ENCODE measurements around the gene C1orf105.
"Not testable (repeated sequence)": the region's sequence is repeated elsewhere in the genome, so short reads cannot be mapped to it uniquely, and the experiment has no call there.

Gene C1orf105, protein sequence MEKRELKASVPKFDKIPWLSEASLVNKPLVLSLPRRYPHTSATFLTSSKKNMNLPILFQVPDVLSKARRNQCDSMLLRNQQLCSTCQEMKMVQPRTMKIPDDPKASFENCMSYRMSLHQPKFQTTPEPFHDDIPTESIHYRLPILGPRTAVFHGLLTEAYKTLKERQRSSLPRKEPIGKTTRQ

DNA sequence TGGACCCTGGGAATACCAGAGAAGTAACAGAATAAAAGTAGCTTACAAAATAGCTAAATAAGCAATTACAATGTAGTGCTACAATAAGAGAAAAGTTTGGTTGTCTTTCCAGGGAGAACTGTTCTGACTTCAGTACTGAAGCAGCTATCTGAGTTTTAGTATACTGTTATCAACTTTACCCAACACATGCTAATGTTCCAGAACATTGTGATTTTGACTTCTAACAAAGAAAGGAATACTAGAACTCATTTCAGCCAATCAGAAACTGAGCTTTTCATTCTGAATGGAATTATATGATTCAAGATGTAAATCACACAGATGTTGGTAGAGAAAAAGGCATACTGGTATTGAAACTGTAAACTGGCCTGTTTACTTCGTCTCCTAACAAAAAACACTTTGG, at the start of gene C1orf105:
TSS of gene C1orf105 (plus strand) at position 301 of the 400 bp plus-strand sequence. CDS start 201 bp downstream, outside the sequence.
- no peak for DNase-seq (ENCODE audit: low read depth)

DNA sequence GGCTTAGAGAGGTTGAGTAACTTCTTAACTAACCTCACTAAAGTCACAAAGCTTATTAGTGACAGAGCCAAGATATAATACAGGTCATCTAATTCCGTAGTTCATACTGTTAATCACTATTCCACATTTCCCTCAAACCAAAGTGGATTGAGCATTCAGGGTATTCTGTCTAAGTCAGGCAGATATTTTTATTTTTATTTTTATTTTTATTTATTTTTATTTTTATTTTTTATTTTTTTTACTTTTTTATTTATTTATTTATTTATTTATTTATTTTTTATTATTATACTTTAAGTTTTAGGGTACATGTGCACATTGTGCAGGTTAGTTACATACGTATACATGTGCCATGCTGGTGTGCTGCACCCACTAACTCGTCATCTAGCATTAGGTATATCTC, 48.8 kb upstream of the C1orf105 start:
- DNase-seq (ENCODE audit: low read depth), result not testable (repeated sequence)

DNA sequence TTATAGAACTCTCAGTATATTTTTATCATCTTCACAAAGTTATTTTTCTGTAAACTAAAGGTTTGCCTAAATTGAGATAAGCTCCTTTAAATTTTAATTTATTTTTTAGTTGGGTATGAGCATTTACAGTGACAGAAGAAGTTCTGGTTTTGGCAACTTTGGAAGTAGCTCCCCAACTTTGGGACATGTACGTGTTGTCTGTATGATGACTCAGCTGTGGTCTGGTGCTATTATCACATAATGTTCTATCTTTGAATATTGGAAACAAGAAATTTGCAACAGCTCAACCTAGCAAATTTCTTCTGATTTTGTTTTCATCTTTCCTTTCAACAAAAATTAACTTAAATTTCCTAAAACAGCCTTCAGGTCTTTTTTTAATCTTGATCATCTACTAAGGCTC, 46.6 kb upstream of the C1orf105 start:
- peak; percentile 67 for DNase-seq (ENCODE audit: low read depth)

- no peak for DNase-seq (ENCODE audit: low read depth)
These were observed 45.3 kb upstream of the C1orf105 start for GRCh38 chr1:172375211-172375631.

DNA sequence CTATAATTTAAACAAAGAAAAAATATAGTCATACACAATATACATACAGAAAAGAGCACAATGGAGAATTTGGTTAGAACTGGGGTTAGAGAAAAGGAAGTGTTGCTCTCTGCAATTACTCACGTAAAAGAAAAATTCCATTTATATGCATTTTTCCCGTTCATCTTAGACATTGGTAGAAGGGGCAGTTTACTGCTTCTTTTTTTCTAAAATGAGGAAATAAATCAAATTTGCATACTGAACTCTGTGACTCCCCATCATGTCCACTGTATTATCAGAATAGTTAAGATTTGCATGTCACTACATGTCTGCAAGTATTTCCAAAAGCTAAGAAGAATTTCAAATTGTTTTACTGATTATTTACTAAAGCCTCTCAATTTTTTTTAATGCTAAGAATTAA, 44.1 kb upstream of the C1orf105 start:
- no peak for DNase-seq (ENCODE audit: low read depth)

DNA sequence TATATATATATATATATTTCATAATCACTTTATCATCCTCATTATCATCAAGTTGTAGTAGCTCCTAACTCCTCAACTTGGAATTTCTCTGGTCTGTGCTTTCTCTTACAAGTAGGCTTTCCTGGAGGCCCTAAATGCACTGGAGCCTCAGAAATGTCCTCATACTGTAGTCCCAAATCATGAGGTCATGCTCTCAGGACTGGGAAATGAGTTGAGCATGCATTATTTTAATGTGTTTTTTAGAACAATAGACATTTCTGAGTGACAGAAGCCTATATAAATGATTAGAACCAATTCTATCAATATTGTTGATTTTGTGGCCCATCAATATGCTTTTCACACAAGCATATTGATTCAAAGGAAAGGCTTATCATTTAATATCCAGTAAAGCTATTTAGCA, 42.9 kb upstream of the C1orf105 start:
- no peak for DNase-seq (ENCODE audit: low read depth)

DNA sequence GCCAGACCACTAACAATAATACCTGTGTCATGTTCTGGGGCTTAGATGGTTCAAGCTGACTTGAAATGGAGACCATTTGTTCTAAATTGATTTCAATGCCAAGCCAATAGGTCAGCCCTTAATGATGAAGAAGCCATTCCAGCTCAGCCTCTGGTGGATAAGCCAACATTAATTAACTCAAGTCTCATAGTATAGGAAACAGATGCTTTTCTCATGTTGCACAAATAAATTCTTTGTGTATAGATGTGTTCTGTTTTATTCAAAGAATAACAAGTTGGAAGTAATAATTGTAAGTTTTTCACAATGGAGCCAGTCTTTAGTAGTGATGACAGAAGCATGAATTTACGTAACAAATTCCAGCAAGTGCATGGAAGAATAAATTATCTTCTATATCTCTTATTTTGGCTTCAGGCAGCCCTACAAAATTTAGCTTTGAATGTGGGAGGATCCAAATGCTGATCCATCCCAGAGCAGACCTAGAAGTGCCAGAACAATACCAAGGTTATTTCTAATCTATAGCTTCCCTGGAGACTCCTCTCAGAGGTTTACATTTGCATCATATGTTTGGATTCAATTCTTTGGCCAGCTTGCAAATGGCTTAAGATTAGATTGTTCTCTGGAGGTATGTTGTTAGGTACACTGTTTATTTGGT, 42.2 kb upstream of the C1orf105 start:
- DNase-seq (ENCODE audit: low read depth), result no peak

- no peak for DNase-seq (ENCODE audit: low read depth)
These were observed 39.8 kb upstream of the C1orf105 start for GRCh38 chr1:172380441-172381244.

- DNase-seq (ENCODE audit: low read depth), result no peak
These were observed 38.5 kb upstream of the C1orf105 start for GRCh38 chr1:172381946-172382345.

DNA sequence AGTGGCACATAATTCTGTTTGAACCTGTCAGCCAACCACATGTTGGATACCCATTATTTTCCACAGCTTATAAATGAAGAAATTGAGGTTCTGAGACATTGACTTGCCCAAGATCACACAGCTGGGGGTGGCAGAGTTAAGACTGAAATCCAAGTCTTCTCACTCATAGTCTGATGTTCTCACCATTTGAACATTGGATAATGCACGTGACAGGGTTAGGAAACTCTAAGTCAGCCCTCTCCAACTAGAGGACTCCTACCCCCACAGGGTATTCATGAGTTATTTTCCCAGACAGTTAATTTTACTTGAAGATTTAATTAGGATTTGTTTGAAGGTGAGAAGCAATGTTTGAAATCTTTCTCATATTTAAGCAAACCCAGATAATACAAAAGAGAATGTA, 38.1 kb upstream of the C1orf105 start:
- DNase-seq (ENCODE audit: low read depth), result no peak

DNA sequence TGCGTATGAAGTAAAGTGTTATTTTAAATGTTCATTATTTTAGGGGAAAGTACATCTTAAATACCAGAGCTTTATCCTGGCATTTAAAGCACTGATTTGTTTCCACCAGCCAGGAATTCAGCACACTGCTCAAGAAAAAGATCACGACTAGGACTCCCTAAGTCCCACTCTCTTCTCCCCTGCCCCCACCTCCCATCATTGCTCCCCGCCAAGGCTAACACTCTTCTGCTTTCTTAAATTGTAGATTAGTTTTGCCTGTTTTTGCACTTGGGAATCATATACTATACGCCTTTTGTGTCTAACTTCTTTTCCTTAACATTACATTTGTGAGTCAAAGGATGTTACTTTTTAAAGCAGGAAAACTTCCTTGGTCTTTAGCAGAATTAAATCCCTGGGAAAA, 37.5 kb upstream of the C1orf105 start:
- DNase-seq (ENCODE audit: low read depth), result no peak

- DNase-seq (ENCODE audit: low read depth), result peak; percentile 83
These were observed 36.9 kb upstream of the C1orf105 start for GRCh38 chr1:172383536-172383935.

GRCh38 chr1:172384656-172385055, 35.8 kb upstream of the C1orf105 start:
- no peak for DNase-seq (ENCODE audit: low read depth)

- no peak for DNase-seq (ENCODE audit: low read depth)
These were observed 34.4 kb upstream of the C1orf105 start for GRCh38 chr1:172386046-172386445.

DNA sequence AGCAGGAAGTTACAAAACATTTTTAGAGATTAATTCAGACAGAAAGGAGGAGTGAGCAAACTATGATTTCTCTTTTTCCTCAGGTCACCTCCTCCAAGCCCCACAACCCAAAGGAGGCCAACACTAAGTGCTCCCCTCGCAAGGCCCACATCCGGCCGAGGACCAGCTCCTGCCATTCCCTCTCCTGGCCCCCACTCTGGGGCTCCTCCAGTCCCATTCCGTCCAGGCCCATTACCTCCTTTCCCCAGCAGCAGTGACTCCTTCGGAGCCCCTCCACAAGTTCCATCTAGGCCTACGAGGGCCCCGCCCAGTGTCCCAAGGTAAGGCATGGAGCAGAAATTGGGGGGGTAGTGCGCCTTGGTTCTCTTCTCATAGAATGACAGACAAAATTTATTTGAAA, 32.0 kb upstream of the C1orf105 start:
- no peak for DNase-seq (ENCODE audit: low read depth)

DNA sequence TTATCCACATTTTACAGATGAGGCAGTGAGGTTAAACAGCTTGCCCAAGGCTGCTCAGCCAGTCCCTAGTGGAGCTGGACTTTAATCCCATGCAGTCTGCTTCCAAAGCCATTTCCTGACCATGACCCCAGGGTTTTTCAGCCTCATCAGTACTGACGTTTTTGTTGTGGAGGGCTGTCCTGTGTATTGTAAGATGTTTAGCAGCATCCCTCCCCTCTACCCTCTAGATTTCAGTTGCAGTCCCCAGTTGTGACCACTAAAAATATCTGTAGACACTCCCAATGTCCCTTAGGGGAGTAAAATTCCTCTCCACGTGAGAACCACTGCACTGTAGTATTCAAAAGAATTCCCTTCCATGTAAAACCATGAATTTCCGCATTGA, 30.2 kb upstream of the C1orf105 start:
- DNase-seq (ENCODE audit: low read depth), result no peak

DNA sequence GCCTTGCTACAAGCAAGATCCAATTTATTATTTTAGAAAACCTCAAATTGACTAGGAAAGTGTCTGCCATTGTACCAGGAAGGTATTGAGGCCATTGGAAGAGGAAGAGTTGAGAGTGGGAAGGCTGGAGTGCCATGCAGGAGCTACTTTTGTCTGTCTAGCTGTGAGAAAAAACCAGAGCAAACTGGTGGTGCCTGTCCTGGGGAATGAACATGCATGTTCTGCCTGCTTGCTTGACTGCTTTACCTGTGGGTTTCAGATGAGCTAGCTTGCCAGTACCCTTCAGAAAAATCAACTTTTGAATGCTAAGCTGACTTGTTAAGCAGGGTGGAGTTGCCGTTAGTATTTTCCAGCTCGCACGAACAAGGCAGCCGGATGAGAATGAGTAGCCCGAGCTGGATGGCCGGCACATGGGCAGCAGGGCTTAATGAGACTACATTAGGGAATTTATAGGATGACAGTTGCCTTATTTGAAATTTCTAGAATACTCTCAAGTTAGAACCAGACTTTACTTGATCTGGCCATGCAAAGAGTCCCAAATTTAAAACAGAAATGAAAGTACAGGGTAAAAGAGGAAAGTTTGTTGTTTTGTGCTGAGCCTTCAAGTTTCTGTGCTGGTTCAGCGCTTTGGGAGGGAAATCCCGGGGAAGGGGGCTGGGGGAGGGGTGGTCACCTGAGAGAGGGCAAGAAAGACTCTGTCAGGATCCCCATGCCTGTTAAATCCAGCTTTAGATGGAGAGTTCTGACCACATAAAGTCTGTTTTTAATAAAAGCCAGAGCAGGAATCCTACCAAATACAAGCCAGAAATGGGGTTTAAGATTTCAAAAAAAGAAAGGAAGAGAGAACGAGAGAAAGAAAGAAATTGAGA, 29.6 kb upstream of the C1orf105 start:
- DNase-seq (ENCODE audit: low read depth), result no peak

GRCh38 chr1:172391976-172392375, 28.5 kb upstream of the C1orf105 start:
- no peak for DNase-seq (ENCODE audit: low read depth)

GRCh38 chr1:172393354-172393753, 27.1 kb upstream of the C1orf105 start:
- no peak for DNase-seq (ENCODE audit: low read depth)

- peak; percentile 70 for DNase-seq (ENCODE audit: low read depth)
These were observed 26.2 kb upstream of the C1orf105 start for GRCh38 chr1:172394141-172394751.

GRCh38 chr1:172394811-172395210, 25.7 kb upstream of the C1orf105 start:
- DNase-seq (ENCODE audit: low read depth), result no peak

GRCh38 chr1:172395576-172395975, 24.9 kb upstream of the C1orf105 start:
- DNase-seq (ENCODE audit: low read depth), result no peak

All from iris pigment epithelial cell (primary cell).